HFF-Myc (cell line): Measurements from ENCODE around the gene ABCG4.

Experiments used
- DNase-seq: peaks from one replicate; pipeline ENCODE4 v3.0.0-alpha.2; 2011; ENCODE audit warnings: low read depth; ENCODE audit errors: extremely low read depth
- H3K4me3 ChIP-seq: replicated peaks from 2 replicates; pipeline ENCODE4 v1.5.1; 2011; ENCODE audit warnings: low read depth, mild to moderate bottlenecking, control low read depth, low read length
- CTCF ChIP-seq: IDR thresholded peaks from 2 replicates; pipeline ENCODE4 v1.5.1; 2012; ENCODE audit warnings: mild to moderate bottlenecking, low read depth, low read length, control low read depth; ENCODE audit errors: missing control alignments

The ABCG4 gene

GRCh38 chr11:119206511-119207414 is 57.9 kb downstream of the ABCG4 start:
- no peak for TF ChIP-seq CTCF
- peak overlapping the region; percentile 81 for H3K4me3 ChIP-seq
- DNase-seq: no peak

DNA sequence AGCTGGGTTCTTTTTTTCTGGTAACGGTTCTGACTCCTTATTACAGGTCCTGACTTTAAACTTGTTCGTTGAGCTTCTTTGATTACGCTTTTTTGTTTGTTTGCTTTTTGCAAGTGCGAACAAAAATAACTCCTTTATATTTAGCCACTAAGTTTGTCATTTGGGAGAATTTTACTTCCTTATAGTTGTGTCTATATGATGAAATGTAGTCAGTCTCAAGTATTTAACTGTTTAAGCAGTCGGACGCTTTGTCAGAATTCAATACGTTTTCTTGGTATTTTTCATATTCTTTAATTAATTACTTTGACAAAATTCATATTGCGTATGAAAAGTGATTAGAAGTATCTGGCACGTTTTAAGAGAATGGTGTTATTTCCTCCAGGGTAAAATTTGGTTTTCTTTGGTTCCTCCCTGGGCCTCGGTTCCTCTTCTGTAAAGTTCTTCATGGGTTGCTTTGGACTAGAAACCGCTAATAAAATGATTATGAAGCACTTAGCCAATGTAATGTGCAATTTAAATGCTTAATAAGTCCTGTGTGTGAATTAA is 58.6 kb downstream of the ABCG4 start:
- no peak for DNase-seq
- H3K4me3 ChIP-seq: peak overlapping the region; percentile 81
- no peak for TF ChIP-seq CTCF

DNA sequence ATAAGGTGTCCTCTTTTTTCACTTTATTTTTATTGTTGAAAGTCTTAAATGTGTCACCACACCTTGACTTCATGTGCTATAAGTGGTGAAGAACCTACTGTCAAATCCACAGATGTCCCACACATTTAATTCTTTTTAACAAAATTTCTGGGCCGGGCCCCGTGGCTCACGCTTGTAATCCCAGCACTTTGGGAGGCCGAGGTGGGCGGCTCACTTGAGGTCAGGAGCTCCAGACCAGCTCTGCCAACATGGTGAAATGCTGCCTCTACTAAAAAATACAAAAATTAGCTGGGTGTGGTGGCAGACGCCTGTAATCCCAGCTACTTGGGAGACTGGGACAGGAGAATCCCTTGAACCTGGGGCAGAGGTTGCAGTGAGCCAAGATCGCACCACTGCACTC is 60.3 kb downstream of the ABCG4 start:
- no peak for TF ChIP-seq CTCF
- no peak for DNase-seq
- H3K4me3 ChIP-seq: no peak overlapping the region

- no peak overlapping the region for H3K4me3 ChIP-seq
- TF ChIP-seq CTCF: no peak
- DNase-seq: no peak
Measured at GRCh38 chr11:119210050-119210449, 61.2 kb downstream of the ABCG4 start.
